ENCODE data around the gene CCDC192.

GRCh38 chr5:127801751-127802476, 98.7 kb downstream of the CCDC192 start:
- TF ChIP-seq CTCF (conservative IDR thresholded peaks at IDR 0.05) (no peak), ZFX (IDR thresholded peaks at IDR 0.05) (no peak)
